HG02970 (cell line): ENCODE measurements around the gene SORCS2.
"Not testable (repeated sequence)": the region's sequence is repeated elsewhere in the genome, so short reads cannot be mapped to it uniquely, and the experiment has no call there.

Experiments
- ATAC-seq: cut with Tn5 transposase; IDR thresholded peaks from one replicate; pipeline ENCODE4 v1.9.1; 2021; ENCODE audit warnings: mild to moderate bottlenecking, moderate library complexity, moderate number of reproducible peaks; ENCODE audit not compliant: unreplicated experiment, low FRiP score

Gene SORCS2

GRCh38 chr4:7581477-7581876, 389.1 kb downstream of the SORCS2 start:
- no peak for ATAC-seq

DNA sequence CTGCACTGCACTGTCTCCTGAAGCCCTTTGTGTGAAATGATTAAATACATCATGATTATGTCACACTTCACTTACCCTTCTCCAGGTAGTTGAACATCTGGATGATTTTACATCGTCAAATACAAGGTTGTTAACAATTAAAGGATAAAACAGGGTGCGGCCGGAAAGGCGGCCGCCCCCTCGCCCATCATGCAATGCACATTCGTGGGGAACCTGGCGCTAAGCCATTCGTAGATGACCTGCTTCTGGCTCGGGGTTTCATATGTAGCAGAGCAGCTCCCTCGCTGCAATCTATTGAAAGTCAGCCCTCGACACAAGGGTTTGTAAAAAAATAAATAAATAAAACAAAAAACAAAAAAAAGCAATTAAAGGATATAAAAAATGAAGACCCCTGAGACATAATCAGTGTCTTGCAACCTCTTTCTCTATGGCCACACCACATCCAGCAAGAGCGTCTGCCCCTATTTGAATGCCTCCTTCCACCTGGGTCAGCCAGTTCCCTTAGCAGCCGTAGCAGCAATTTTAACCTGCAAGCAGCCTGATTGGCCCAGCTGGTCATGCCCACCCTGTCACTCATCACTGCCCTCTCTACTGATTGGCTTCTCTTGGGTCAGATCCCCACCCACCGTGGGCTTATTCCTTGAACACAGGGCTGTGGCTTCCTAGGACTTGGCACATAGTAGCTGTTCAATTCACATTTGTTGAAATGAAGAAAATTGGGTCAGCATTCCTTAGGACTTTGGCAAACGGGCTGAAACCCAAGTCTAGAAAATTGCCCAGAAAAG, 390.2 kb downstream of the SORCS2 start:
- no peak for ATAC-seq

GRCh38 chr4:7584098-7584497, 391.8 kb downstream of the SORCS2 start:
- no peak for ATAC-seq

DNA sequence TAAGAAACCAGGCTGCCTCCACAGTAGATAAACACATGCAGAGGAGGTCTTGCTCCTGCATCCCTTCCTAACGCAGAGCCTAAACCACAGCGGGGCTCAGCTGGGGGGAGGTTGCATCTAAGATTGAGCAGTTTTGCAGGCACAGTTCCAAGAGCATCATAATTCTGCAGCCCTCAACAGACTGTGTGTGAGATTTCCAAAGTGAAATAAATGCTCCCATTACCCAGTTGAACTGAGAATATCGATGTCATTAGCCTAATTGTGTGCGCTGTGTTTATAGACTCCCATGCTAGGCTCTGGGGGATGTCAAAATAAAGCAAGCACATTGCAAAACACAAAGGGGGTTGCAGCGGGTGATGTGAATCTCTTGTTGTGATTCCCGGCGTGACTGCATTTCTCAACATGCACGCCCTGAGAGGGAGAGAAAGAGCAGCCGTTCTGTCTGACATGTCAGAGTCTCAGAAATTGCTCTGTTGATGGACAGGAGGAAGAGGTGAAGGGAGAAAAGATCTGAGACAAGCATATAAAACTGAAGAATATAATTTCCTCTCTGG, 392.3 kb downstream of the SORCS2 start:
- no peak for ATAC-seq

GRCh38 chr4:7585768-7586167, 393.4 kb downstream of the SORCS2 start:
- ATAC-seq: no peak

DNA sequence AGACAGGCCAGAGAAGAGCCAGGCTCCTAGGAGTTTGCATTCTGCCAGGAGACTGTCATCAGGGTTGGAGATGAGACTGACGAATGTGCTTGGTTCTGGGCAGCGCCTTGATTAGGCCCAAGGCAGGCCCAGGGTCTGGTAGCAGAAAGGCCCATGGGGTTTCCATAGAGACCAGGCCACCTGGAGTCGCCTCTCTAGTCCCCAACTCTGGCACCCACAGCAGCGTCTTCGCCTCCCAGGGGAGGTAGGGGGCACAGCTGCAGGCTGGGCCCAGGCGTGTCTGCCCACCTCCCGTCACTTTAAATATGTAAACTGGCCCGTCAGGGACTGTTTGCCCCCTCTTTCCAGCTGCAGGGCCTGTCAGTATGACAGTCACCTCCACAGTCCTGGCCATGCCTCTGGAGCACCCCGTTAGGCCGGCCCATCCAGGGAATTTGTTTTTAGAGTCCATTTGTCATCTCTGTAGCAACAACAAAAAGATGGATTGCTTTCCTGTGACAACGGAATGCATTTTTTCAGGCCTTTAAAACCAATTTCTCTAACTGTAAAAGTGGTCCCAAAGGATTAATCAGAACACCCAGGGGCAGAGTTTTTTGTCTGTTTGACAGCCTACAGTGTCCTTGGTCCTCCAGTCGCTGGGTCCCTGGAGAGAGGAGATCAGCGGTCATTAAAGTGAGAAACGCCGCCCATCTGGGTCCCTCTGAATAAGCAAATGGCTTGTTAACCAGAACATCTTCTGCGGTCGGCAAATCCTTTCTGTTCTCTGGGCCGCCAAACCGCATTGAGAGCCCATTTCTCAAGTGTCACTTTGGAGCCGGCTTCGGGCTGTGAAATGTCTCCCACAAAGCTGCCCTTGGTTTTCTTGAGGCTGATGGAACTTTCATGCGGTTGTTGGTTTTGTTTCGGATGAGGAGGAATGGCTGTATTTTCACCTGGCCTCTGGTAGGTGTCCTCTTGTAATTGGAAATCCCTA, 395.4 kb downstream of the SORCS2 start:
- no peak for ATAC-seq

DNA sequence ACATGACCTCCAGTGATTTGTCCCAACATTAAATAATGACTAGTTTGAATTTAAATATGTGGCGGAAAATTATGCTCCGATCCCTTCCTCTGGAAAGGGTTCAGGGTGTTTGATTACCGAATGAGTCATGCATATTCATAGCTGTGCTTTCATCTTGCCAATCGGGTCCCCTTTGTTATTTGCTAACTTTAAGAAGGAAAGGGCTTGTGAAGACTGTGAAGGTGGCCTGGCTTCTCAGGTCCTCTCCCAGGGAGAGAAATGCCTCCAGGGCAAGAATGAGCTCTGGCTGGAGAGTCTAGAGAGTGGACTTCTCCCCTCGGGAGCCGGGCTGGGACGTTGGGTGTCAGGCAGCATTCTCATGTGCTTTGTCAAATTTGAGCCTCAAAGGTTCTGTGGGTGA, 397.9 kb downstream of the SORCS2 start:
- no peak for ATAC-seq

GRCh38 chr4:7590899-7591298, 398.6 kb downstream of the SORCS2 start:
- no peak for ATAC-seq

DNA sequence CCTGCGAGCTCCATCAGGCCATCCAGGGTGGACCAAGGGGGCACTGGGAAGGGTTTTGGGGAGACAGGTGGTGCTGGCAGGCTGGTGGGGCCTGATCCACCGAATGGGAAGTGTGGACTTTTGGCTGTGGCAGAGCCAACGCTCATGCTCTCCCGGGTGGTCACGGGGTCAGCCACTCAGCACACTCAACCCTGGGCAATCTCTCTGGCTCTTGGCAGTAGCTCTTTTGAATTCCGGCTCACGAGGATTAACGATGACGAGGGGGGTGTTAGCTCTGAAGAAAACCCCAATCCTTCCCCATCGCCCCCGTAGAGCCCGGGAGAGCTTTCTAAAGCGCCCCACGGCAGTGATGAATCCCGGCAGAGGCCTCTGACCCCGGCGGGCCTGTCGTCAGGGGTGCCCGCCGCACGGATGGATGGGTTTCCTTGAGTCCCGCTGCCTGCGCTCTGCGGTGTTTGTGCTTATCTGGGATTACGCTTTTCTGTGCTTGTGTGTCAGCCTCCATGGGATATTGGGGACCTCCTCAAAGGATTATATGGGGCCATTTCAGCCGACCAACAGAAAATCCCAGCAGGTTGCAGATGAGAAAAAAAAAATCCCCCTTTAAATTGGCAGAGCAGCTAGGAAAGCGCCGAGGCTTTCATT, 399.2 kb downstream of the SORCS2 start:
- ATAC-seq: no peak

- no peak for ATAC-seq
Measured at GRCh38 chr4:7593646-7594412, 401.5 kb downstream of the SORCS2 start.

DNA sequence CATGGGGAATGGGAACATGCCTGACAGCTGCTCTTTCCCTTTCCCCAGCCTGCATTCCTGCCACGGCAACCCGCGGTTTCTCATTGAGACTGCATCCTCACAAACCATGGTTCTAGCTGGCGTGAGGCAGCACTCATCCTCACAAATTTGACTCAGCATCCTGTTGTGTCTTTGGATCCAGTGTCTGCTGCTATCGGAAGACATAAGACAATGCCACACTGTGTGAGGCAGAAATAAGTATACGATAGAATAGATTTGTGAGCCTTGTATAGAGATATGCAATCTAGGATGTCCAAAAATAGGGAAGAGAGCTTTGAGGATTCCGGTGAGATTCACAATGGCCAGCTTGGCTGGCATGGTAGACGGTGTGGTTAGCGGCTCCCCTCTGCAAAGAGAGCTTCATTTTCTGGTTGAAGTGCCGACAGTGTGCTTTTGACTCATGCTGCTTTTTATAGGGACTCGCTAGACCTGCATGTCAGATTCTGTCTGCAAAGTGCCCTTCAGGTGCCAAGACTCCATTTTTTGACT, 403.7 kb downstream of the SORCS2 start:
- no peak for ATAC-seq

- ATAC-seq: no peak
Measured at GRCh38 chr4:7596918-7597606, 404.7 kb downstream of the SORCS2 start.

- no peak for ATAC-seq
Measured at GRCh38 chr4:7598939-7599790, 406.8 kb downstream of the SORCS2 start.

- no peak for ATAC-seq
Measured at GRCh38 chr4:7600247-7600646, 407.9 kb downstream of the SORCS2 start.

DNA sequence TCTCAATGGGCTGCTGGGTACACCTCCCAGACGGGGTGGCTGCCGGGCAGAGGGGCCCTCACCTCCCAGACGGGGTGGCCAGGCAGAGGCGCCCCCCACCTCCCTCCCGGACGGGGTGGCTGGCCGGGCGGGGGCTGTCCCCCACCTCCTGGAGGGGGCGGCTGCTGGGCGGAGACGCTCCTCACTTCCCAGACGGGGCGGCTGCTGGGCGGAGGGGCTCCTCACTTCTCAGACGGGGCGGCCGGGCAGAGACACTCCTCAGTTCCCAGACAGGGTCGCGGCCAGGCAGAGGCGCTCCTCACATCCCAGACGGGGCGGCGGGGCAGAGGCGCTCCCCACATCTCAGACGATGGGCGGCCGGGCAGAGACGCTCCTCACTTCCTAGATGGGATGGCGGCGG, 409.8 kb downstream of the SORCS2 start:
- not testable (repeated sequence) for ATAC-seq

- no peak for ATAC-seq
Measured at GRCh38 chr4:7607156-7607910, 415.0 kb downstream of the SORCS2 start.

GRCh38 chr4:7608046-7608445, 415.7 kb downstream of the SORCS2 start:
- no peak for ATAC-seq
